Retinal pigment epithelial cell (primary cell): ENCODE data around the gene TP53BP1.

Experiments
- DNase-seq: peaks from one replicate; pipeline ENCODE4 v3.0.0-alpha.2; 2010; ENCODE audit warnings: low read depth
- H3K4me3 ChIP-seq: 2 replicates; pipeline ENCODE4 v1.5.1; 2011; ENCODE audit warnings: mild to moderate bottlenecking, low read length, control low read depth, moderate library complexity
- CTCF ChIP-seq: conservative IDR thresholded peaks from 2 replicates; pipeline ENCODE4 v1.5.1; 2011; ENCODE audit warnings: low read depth, low read length, control low read depth, inconsistent platforms

TP53BP1 gene

GRCh38 chr15:43525131-43525530 is 32.2 kb upstream of the TP53BP1 start:
- no peak for DNase-seq

GRCh38 chr15:43524254-43524845 is 31.4 kb upstream of the TP53BP1 start:
- DNase-seq = no peak
- H3K4me3 ChIP-seq = no peak overlapping the region
- TF ChIP-seq CTCF = no peak

More at GRCh38 chr15:43525131-43525530, 32.2 kb upstream of the TP53BP1 start:
- no peak for TF ChIP-seq CTCF
- H3K4me3 ChIP-seq = no peak overlapping the region

- no peak for DNase-seq
- no peak overlapping the region for H3K4me3 ChIP-seq
- TF ChIP-seq CTCF = no peak
These were observed 30.7 kb upstream of the TP53BP1 start for GRCh38 chr15:43523646-43524045.

GRCh38 chr15:43522247-43522646 is 29.3 kb upstream of the TP53BP1 start:
- no peak for DNase-seq
- no peak overlapping the region for H3K4me3 ChIP-seq
- TF ChIP-seq CTCF = no peak

- TF ChIP-seq CTCF = no peak
- H3K4me3 ChIP-seq = no peak overlapping the region
- DNase-seq = no peak
These were observed 28.5 kb upstream of the TP53BP1 start for GRCh38 chr15:43521419-43521818.

GRCh38 chr15:43520138-43520537 is 27.2 kb upstream of the TP53BP1 start:
- H3K4me3 ChIP-seq = no peak overlapping the region
- TF ChIP-seq CTCF = no peak
- no peak for DNase-seq

- no peak for DNase-seq
- TF ChIP-seq CTCF = no peak
- H3K4me3 ChIP-seq = no peak overlapping the region
These were observed 26.2 kb upstream of the TP53BP1 start for GRCh38 chr15:43519196-43519595.
